HG02571 (cell line): ENCODE measurements around the gene CDCA4.

ENCODE experiments used
- ATAC-seq: cut with Tn5 transposase; IDR thresholded peaks from one replicate; pipeline ENCODE4 v1.9.1; 2021; ENCODE audit warnings: mild to moderate bottlenecking, moderate library complexity; ENCODE audit not compliant: unreplicated experiment

Gene CDCA4

GRCh38 chr14:104966981-104967385 lies 53.9 kb downstream of the CDCA4 start:
- ATAC-seq: no peak

- no peak for ATAC-seq
Measured at GRCh38 chr14:104966261-104966865, 54.5 kb downstream of the CDCA4 start.

- no peak for ATAC-seq
Measured at GRCh38 chr14:104965561-104966231, 55.2 kb downstream of the CDCA4 start.

GRCh38 chr14:104964546-104964945 lies 56.3 kb downstream of the CDCA4 start:
- no peak for ATAC-seq
